Stimulated activated CD8-positive, alpha-beta memory T cell treated with anti-CD3 and anti-CD28 coated beads, Interleukin-4, amount 100 ng/mL, for 4 hours (primary cell): ENCODE results near the gene PEG3.

Experiments used
- DNase-seq, 2 donors: peaks; one replicate each; pipeline ENCODE4 v3.0.0-alpha.2; 2020; ENCODE audit warnings: low read depth in 2 of 2, low spot score in 1 of 2

PEG3 gene

GRCh38 chr19:56839652-56840450, 675 bp downstream of the PEG3 start:
- no peak for DNase-seq

GRCh38 chr19:56838909-56839651, 1.4 kb downstream of the PEG3 start:
- DNase-seq: peak in 1 of 2 donors; percentile 2

GRCh38 chr19:56838024-56838908, 2.3 kb downstream of the PEG3 start:
- no peak for DNase-seq

GRCh38 chr19:56837492-56838023, 3.0 kb downstream of the PEG3 start:
- DNase-seq: no peak

GRCh38 chr19:56837004-56837403, 3.5 kb downstream of the PEG3 start:
- DNase-seq: no peak

- no peak for DNase-seq
These were observed 4.5 kb downstream of the PEG3 start for GRCh38 chr19:56836059-56836458.

GRCh38 chr19:56835401-56835800, 5.1 kb downstream of the PEG3 start:
- no peak for DNase-seq

- DNase-seq: no peak
These were observed 5.8 kb downstream of the PEG3 start for GRCh38 chr19:56834564-56835375.

- DNase-seq: no peak
These were observed 8.1 kb downstream of the PEG3 start for GRCh38 chr19:56832352-56832928.

- DNase-seq: no peak
These were observed 9.3 kb downstream of the PEG3 start for GRCh38 chr19:56831255-56831654.

GRCh38 chr19:56829596-56829995, 10.9 kb downstream of the PEG3 start:
- no peak for DNase-seq

GRCh38 chr19:56827708-56828107, 12.8 kb downstream of the PEG3 start:
- DNase-seq: no peak

GRCh38 chr19:56823956-56824355, 16.6 kb downstream of the PEG3 start:
- no peak for DNase-seq

- no peak for DNase-seq
These were observed 17.1 kb downstream of the PEG3 start for GRCh38 chr19:56823417-56823816.

GRCh38 chr19:56822755-56823154, 17.8 kb downstream of the PEG3 start:
- DNase-seq: no peak

- no peak for DNase-seq
These were observed 18.9 kb downstream of the PEG3 start for GRCh38 chr19:56821675-56822074.

- no peak for DNase-seq
These were observed 19.3 kb downstream of the PEG3 start for GRCh38 chr19:56821209-56821608.

GRCh38 chr19:56819166-56819565, 21.4 kb downstream of the PEG3 start:
- DNase-seq: no peak

- no peak for DNase-seq
These were observed 25.9 kb downstream of the PEG3 start for GRCh38 chr19:56814656-56815055.

- no peak for DNase-seq
These were observed 27.0 kb downstream of the PEG3 start for GRCh38 chr19:56813531-56813930.
